ENCODE measurements around the gene SH3GL3. TPM values are rescaled to one million over a fixed set of nuclear protein-coding genes. Genes with fewer than 3 reads are reported as not detected.
A peak's percentile ranks its signal among the peaks of the same experiment; 100 is the strongest.

Gene SH3GL3
- total RNA-seq, 1 donor from 2014 or later, result 0.92 TPM

DNA sequence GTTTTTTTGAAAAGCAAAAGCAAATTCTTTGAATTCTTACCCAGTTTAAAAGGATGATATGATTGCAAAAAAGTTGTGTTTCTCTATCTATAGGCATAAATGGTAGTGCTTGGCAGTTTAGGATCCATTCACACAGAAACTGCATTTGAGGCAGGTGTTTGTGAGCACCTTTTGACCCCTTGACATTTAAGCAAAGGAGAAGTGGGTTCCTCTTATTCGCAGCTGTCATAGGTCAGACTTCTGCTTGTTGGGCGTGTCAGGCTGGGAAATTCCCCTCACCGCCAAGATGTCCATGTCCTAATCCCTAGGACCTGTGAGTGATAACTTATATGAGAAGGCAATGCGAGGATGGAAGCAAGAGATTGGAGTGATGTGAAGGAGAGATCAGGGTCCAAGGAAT lies 67.4 kb downstream of the SH3GL3 start:
- no peak for DNase-seq (ENCODE audit: low read depth)
- TF ChIP-seq, protein P1, sequence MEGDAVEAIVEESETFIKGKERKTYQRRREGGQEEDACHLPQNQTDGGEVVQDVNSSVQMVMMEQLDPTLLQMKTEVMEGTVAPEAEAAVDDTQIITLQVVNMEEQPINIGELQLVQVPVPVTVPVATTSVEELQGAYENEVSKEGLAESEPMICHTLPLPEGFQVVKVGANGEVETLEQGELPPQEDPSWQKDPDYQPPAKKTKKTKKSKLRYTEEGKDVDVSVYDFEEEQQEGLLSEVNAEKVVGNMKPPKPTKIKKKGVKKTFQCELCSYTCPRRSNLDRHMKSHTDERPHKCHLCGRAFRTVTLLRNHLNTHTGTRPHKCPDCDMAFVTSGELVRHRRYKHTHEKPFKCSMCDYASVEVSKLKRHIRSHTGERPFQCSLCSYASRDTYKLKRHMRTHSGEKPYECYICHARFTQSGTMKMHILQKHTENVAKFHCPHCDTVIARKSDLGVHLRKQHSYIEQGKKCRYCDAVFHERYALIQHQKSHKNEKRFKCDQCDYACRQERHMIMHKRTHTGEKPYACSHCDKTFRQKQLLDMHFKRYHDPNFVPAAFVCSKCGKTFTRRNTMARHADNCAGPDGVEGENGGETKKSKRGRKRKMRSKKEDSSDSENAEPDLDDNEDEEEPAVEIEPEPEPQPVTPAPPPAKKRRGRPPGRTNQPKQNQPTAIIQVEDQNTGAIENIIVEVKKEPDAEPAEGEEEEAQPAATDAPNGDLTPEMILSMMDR (conservative IDR thresholded peaks at IDR 0.05; ENCODE audit: low read depth, low read length), result no peak
- H3K4me3 ChIP-seq (ENCODE audit: low read depth, low read length), result no peak overlapping the region

DNA sequence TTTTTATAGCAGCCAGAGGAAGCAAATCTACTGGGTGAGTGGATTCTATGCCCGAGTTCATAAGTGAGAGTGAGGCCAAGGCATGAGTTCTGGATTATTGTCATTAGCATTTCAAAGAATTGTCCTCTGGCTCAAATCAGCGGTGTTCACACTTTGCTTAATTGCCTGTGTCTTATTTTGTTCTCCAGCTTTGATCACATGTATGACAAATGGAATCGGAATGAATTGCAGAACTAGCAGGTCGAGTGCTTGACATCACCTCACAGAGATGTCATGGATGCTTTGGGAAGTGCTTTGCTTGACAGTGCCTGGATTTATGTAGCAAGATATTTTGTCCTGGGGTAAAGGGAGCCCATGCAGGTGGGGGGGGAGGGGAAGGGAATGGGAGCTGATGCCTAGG lies 68.0 kb downstream of the SH3GL3 start:
- TF ChIP-seq, protein P1 (conservative IDR thresholded peaks at IDR 0.05; ENCODE audit: low read depth, low read length), result no peak
- H3K4me3 ChIP-seq (ENCODE audit: low read depth, low read length), result no peak overlapping the region
- peak; percentile 23 for DNase-seq (ENCODE audit: low read depth)

DNA sequence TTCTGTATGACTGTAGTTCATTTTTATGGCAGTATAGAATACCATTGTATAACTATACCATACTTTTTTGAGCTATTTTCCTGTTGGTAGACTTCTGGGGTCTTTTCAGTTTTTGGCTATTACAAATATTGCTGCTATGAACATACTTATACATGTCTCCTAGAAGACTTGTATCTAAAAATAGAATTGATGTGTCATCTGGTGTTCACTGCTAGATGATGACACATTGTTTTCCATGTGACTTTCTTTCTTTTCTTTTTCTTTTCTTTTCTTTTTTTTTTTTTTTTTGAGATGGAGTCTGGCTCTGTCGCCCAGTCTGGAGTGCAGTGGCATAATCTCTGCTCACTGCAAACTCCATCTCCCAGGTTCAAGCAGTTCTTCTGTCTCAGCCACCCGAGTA lies 69.8 kb downstream of the SH3GL3 start:
- TF ChIP-seq, protein P1 (conservative IDR thresholded peaks at IDR 0.05; ENCODE audit: low read depth, low read length), result no peak
- H3K4me3 ChIP-seq (ENCODE audit: low read depth, low read length), result no peak overlapping the region
- DNase-seq (ENCODE audit: low read depth), result no peak

DNA sequence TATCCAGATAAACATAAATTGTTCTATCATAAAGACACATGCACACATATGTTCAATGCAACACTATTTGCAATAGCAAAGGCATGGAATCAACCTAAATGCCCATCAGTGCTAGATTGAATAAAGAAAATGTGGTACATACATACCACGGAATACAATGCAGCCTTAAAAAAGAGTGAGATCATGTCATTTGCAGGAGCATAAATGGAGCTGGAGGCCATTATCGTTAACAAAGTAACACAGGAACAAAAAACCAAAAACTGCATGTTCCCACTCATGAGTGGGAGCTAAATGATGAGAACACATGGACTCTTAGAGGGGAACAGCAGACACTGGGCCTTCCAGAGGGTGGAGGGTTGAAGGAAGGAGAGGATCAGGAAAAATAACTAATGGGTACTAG lies 79.2 kb downstream of the SH3GL3 start:
- TF ChIP-seq, protein P1 (conservative IDR thresholded peaks at IDR 0.05; ENCODE audit: low read depth, low read length), result no peak
- no peak overlapping the region for H3K4me3 ChIP-seq (ENCODE audit: low read depth, low read length)
- no peak for DNase-seq (ENCODE audit: low read depth)

DNA sequence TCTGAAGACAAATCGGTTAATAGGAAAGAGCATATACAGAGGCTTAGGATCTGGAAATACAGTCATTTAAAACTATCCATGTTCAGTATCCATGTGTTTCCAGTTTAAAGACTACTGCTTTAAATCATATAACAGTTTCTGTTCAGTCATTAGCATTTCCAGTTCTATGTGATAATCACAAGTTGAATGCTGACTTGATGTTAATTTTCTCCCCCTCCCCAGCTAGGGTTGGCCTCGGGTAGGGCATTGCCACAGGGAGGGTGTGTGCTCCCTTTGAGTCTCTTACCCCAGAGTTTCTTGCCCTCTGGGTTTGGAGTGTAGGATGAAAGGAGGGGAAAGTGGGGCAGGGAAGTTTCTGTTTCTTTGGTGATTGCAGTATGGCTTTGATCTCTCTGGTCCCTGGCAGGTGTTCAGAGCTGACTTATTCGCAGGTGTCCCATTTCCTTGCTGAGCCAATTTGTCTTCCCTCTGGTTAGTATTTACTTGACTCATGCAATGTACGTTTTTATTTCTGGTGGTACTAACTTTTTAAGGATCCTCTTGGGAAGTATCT lies 86.3 kb downstream of the SH3GL3 start:
- DNase-seq (ENCODE audit: low read depth), result no peak
- H3K4me3 ChIP-seq (ENCODE audit: low read depth, low read length), result no peak overlapping the region
- TF ChIP-seq, protein P1 (conservative IDR thresholded peaks at IDR 0.05; ENCODE audit: low read depth, low read length), result no peak

DNA sequence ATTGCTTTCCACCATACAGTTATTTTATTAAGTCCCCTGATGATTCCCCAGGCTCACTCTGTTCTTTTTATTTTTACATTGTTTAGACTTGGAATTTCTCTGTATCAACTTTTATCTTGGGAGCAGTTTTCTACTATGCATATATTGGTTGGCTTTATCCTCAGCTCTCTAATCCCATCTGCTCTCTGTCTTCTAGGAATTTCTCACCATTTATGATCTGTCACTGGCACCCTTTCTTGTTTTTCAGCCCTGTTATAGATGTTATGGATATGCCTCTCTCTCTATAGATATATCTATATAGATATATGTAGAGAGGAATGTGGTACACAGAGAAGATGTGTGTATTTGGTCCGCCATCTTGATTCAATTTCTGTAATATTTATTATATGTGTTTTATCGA lies 90.5 kb downstream of the SH3GL3 start:
- H3K4me3 ChIP-seq (ENCODE audit: low read depth, low read length), result no peak overlapping the region
- TF ChIP-seq, protein P1 (conservative IDR thresholded peaks at IDR 0.05; ENCODE audit: low read depth, low read length), result no peak
- no peak for DNase-seq (ENCODE audit: low read depth)

DNA sequence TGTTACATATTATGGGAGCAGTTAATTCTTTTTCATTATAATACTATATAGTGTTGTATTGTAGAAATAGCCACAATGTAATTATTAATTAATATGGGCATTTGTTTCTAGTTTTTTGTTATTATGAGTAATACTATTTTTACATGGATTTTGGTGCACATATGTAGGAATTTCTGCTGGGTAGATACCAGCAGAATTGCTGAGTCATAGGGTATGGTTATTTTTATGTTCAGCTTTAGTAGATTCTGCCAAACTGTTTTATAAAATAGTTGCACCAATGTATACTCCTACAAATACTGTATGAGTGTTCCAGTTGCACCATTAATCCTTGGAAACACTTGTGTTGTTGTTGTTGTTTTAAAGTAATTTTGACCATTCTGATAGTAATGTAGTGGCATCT lies 91.5 kb downstream of the SH3GL3 start:
- no peak overlapping the region for H3K4me3 ChIP-seq (ENCODE audit: low read depth, low read length)
- DNase-seq (ENCODE audit: low read depth), result no peak
- TF ChIP-seq, protein P1 (conservative IDR thresholded peaks at IDR 0.05; ENCODE audit: low read depth, low read length), result no peak
